ENCODE data around the gene MACROD2.
"Not testable (repeated sequence)": the region's sequence is repeated elsewhere in the genome, so short reads cannot be mapped to it uniquely, and the experiment has no call there.

Gene MACROD2

DNA sequence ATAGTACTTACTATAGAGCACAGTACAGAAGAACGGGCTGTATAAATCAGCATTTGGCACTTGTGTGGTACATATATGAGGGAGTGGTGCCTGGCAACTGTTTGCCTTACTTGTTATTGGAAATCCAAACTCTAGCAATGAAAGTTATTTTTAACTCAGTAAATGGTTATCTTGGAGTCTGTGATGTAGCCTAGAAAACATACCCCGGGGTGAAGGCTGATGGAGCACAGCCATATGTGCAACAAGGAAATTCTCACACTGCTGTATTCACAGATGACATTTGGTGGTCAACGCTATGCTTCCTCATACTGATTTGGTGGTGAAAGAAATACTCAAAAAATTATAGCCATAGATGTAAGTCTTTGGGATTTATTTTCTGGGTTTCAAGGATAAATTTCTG, 1149.6 kb downstream of the MACROD2 start:
- DNase-seq, result no peak

DNA sequence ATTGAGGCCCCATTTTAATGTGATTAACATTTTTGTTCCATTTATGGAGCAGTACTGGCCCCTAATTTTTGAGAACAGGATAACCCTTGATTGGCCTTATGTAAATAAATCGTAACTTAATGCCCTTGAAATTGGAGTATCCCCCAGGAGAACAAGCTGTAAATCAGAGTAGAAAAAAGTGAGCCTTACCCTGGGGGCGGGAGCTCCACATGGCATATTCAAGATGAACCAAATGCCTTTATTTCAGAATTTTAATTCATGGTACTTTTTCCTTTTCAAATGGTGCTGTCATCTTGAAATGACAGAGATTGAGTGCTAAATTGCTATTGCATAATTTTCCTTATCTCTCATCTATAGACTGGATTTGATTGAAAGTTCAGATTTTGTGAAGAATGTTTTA, 1151.6 kb downstream of the MACROD2 start:
- DNase-seq, result no peak

- DNase-seq, result no peak
Observed at GRCh38 chr20:15154070-15154469, 1158.8 kb downstream of the MACROD2 start.

- no peak for DNase-seq
Observed at GRCh38 chr20:15155848-15156401, 1160.6 kb downstream of the MACROD2 start.

DNA sequence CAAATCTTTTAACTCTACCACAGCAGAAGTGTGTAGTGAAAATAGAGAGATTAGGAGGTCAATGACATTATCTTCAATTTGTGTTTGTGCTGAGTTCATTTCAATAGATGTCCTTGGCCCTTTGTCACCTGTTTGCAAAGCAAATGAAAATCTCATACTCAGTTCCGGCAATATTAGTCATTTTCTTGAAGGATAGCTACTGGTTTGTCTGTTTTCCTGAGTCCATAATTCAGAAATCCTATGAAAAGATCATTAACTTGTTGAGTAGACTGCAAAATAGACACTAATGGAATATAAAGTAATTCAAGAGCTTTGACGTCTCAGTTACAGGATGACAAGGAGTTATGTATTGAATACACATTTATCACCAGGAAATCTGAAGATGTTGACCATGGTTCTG, 1163.2 kb downstream of the MACROD2 start:
- DNase-seq, result no peak

DNA sequence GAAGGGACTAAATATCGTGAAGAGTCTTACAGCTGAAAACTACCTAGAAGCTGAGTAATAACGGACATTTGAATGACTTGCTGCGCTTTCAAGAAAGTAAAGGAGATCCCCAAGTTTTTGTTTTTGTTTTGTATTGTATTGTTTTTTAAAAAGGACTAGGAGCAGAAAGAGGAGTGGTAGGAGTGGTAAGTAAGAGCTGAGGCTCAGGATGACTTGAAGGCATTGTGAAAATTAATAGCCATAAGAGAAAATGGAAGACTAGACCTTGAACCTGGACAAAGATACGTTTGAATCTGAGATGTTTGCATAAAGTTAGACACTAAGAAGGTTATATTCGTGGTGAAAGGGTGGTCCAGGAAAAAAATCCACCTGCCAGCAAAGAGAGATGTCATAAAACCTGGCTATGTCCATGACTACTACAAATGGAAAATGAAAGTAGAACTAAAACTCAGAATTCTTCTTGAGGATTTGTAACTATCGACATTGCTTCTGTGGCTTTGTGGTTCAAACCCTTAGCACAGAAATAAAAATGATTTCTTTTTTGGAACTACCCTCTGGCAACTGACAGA, 1166.8 kb downstream of the MACROD2 start:
- DNase-seq, result no peak

DNA sequence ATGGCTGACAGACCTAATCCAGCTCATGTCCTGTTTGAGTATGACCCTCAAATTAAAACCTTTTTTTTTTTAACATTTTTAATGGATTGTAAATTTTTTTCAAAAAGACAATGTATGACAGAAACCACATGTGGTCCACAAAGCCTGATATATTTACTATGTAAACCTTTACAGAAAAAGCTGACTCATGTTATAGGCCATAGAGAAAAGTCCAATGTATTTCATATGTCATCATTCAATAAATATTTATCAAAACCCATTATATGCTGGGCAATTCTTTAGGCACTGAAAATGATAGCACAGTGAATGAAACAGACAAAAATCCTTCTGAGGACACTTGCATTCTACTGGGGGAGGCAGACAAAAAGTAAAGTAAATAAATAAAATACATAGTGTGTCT, 1168.3 kb downstream of the MACROD2 start:
- DNase-seq, result no peak

GRCh38 chr20:15164726-15165125, 1169.4 kb downstream of the MACROD2 start:
- no peak for DNase-seq

DNA sequence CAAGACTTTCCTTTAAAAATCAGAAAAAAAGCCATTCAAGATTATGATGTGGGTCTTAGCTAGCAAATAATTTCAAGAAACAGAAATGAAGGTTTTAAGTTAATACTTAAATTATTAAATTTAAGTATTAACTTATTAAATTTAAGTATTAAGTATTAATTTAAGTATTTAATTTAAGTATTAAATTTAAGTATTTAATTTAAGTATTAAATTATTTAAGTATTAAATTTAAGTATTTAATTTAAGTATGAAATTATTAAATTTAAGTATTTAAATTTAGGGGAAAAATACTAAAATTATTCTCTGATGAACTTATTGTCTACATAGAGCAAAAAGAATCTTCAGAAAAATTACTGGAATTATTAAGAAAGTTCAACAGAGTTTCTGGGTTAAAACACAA, 1171.4 kb downstream of the MACROD2 start:
- no peak for DNase-seq

DNA sequence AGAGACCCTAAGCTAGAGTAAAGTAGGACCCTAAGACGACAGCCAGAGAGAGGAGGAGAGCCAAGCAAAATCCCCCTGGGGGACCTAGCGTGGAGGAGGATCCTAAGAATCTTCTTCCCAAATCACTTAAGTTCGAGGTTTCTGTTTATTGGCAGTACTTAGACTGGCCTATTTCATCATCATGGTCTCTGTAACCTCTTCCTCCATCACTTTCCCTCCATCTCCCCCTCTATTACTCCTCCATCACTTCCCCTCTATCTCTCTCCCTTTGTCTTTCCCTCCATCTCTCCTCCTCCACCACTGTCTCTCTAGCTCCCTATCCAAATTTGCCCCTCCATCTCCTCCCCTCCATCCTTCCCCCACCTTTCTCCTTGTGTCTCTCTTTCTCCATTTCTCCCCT, 1175.7 kb downstream of the MACROD2 start:
- no peak for DNase-seq

DNA sequence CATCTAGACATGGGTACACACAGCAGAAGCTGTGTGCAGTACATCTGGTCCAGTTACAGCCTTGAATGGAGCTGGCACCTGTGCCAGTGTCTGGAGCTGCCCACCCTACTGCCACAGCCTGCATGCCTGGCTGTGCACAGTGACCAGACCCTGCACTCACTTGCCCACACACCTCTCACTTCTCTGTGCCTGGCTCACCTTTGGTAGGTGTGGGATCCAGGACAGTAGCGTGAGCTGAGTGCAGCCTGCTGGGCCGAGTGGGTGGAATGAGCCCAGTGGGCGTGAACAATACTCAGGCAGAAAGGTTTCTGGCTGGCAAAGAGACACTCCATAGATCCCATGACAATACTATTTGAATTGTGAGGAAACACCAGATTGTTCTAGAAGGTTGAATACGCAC, 1181.6 kb downstream of the MACROD2 start:
- no peak for DNase-seq

GRCh38 chr20:15178581-15178980, 1183.3 kb downstream of the MACROD2 start:
- no peak for DNase-seq

DNA sequence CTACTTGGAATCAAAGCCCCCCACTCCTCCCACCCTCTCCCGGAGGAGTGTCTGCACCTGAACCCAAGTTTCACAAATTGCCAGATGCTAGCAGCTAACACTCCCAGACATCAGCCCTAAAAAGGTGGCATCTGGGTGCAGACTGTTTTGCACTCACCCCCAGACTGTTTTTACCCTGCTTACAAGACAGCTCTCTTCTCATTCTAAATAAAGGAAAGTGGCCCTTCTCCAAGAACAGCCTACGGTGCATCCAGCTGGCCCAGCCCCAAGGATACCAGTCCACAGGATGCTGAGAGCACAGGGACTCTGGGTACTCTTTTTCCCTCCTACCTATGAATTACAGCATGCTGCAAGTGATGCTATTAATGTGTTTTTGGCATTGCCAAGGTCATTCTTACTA, 1184.1 kb downstream of the MACROD2 start:
- no peak for DNase-seq

GRCh38 chr20:15179781-15180180, 1184.5 kb downstream of the MACROD2 start:
- DNase-seq, result no peak

- no peak for DNase-seq
Observed at GRCh38 chr20:15185322-15185721, 1190.0 kb downstream of the MACROD2 start.

DNA sequence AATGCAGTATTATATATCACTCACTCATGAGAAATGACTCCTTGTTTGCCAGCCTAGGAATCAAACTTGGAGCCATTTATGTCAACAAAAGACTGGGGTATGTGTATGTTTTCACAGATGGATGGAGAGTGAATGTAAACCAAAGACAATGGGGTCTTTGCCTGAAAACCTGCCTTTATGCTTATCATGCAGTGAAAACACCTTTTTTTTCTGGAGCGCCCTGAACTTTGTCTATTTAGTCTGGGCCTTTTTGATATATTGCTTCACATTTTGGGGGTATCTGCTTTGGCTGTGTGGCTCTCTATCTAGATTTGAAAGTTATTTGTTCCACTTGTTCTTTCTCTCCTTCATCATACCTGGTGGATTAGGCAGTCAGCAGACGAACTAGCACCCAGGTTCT, 1190.6 kb downstream of the MACROD2 start:
- DNase-seq, result no peak

DNA sequence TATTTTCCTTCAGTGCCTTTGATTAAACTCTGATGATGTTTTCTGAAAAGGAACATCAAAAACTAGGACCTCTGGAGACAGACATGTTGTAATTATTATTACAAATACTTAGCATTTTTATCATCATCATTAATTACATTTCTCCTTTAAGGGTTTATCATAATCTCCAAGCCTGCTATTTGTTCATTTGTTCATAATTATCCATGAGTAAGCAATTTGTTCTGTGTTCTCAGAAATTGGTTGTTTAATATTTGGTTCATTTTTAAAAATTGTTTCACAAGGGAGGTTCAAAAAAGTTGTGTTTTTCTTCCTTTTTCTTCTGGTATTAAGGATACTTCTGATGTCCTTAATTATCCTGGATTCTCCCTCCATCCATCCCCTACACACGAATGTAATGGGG, 1192.3 kb downstream of the MACROD2 start:
- DNase-seq, result no peak

- no peak for DNase-seq
Observed at GRCh38 chr20:15188415-15188814, 1193.1 kb downstream of the MACROD2 start.

GRCh38 chr20:15191082-15191723, 1195.9 kb downstream of the MACROD2 start:
- no peak for DNase-seq

- DNase-seq, result no peak
Observed at GRCh38 chr20:15195378-15195777, 1200.1 kb downstream of the MACROD2 start.

GRCh38 chr20:15196547-15197255, 1201.4 kb downstream of the MACROD2 start:
- DNase-seq, result no peak

- not testable (repeated sequence) for DNase-seq
Observed at GRCh38 chr20:15198017-15198416, 1202.7 kb downstream of the MACROD2 start.

- no peak for DNase-seq
Observed at GRCh38 chr20:15199698-15200097, 1204.4 kb downstream of the MACROD2 start.

GRCh38 chr20:15200147-15200565, 1204.8 kb downstream of the MACROD2 start:
- no peak for DNase-seq

Data from central memory CD4-positive, alpha-beta T cell (primary cell).